NCI-H524 (cell line): ENCODE measurements around the gene HAPLN1.
A peak's percentile ranks its signal among the peaks of the same experiment; 100 is the strongest.

Source experiments
- DNase-seq, 2 experiments: peaks; one replicate each; lab custom pipeline; 2025; lab: John Stamatoyannopoulos, UW

The HAPLN1 gene

DNA sequence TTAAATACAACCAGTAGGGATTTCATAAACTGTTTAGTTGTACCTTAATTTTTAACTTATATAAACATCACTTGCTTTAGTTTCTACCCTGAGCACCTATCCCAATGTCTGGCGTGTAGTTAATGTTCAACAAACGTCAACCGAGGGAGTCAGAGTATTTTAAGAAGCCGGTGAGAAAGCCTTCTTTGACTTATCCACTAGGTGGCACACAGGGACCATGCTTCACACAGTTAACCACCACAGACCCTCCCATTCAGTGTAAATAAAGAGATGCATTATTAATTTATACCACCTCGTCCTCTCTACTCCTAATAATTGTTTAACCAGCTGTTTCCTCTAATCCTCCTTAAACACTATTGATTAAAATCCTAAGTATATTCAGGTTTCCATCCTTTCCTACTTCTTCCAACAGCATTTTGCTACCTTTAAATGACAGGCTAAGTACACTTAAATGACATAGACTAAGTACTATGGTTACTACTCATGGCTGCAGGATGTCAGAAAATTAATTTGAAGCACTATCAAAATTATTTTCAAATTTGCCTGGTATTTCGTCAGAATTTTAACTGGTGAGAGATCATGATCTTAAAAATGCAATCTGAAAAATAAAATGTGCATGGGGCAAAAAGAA lies 2.3 kb downstream of the HAPLN1 start:
- DNase-seq: peak; percentile 74 to 87

DNA sequence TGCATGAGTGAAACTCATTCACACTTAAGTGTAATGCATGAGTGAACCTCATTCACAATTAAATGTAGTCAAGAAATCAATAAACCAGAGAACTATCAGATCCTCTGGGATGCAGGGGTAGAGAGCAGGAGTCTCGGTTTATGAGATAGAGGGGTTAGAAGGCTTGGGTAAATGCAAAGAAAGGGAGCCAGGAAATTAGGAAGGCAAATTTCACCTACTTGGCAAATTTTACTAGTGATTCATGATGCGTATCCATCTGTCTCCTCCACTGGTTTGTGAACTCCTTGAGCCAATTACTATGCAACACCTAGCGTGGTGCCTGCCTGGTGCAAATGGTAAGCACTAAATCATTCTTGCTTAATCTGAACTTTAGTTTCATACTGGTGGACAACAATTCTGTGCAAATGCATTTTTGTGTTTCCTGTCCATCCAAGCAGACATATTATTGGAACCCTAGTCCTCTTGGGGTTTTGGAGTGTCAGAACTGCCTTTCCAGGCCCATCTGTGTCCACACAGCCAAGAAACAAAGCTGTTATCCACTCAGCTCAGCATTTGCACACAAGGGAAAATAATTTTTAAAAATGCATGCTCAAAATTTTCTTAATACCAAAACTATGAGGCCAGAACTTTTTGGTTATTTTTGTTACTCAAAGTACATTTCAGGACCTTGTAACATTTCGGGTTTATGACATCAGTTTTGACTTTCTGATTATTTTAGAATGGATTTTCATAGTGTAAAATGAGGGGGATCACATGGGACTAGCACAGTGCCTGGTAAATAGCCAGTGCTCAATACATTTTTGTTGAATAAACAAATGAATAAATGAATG lies 5.2 kb downstream of the HAPLN1 start:
- peak in 1 of 2 experiments; percentile 39 for DNase-seq

DNA sequence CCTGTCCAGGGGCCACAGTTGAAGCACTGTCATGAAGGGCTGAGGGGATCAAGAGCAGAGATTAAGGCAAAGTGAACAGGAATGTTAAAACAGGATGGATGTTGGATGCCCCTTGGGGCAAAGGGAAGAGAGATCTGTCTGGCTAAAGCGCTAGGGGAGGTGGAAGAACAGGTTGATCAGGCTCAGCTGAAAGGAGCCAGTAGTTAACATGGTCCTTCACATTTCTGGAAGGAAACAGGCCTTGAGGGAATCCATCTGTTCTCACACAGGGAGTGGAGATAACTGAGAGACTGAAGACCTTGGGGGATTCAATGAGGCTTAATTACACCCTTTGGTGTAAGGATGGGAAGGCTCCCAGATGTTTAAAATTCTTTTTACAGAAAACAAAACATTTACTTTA lies 5.8 kb downstream of the HAPLN1 start:
- DNase-seq: peak in 1 of 2 experiments; percentile 26

DNA sequence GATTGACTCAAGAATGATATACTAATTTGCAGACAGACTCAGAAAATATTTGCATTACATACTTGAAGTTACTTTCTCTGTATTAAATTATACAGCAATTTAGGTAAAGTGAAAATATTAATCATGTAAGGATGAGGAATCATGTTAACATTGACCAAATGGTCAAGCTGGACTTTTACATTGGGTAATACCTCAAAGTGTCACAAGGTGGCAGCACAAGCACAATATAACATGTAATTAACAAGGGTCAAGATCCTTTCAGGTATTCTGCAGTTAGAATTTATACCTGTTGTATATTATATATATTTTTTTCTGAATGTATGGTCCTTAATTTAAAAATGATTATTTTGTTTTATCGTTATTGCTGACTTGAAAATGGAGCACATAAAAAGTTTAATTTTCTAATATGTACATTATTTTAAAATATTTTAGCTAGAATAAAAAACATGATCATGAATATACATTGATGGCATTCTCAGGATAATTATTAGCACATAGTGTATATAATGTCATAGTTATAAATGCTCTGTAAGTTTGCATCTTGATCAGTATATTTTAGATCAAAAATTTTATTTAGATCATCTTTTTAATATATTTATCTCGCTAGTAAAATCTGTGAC lies 8.6 kb downstream of the HAPLN1 start:
- DNase-seq: peak in 1 of 2 experiments; percentile 25

DNA sequence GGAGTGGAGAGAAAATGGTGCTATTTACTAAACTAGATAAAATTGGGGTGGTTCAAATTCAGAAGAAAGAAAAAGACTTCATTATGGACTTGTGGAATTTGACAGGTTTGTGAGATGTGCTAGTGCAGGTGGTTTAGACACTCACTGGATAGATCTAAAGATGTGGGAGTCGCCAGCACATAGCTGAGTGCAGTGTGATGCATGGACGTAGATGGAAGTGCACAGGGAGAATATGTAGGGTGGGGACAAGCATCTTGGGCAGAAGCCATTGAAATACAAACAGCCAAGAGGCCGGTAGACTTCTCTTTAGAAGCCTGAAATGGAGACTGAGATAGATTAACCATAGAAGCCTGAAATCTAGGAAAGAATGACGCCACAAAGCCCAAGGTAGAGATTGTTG lies 10.7 kb downstream of the HAPLN1 start:
- DNase-seq: no peak

DNA sequence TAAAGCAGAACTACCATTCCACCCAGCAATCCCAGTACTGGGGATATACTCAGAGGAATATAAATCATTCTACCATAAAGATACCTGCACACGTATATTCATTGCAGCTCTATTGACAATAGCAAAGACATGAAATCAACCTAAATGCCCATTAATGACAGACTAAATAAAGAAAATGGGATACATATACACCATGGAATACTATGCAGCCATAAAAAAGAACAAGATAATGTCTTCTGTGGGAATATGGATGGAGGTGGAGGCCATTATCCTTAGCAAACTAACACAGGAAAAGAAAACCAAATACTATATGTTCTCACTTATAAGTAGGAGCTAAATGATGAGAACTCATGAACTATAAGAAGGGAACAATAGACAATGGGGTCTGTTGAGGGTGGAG lies 12.5 kb downstream of the HAPLN1 start:
- no peak for DNase-seq

DNA sequence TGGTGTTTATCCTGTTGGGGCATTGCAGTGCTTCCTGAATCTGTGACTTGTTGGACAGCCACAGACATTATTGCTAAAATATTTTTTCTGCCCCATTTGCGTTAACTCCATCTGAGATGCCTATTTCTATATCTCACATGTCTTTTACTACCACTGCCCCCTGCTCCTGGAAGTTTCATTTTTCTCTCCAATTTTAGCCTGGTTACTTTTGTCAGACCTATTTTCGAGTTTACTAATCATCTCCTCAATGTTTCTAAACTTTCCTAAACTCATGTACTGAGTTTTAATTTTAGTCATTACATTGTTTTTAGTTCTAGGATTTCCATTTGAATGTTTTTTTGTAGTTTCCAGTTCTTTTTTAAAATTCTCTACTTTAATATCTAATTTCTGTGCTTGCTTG lies 17.6 kb downstream of the HAPLN1 start:
- no peak for DNase-seq

DNA sequence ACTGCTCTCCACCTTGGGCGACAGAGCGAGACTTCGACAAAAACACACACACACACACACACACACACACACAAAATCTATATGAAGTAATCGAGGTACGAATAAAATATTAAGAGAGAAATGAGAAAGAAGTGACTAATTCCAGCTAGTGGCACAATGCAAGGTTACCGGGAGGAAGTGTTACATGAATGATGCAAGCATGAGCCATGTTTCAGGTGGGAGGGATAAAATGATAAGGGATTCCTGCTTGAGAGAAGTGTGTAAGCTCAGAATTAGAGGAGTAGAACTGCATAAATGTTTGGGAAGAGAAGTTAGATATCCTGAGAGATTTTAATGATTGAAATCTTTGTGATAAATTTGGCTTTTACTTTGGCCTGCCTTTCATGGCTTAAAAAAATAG lies 18.8 kb downstream of the HAPLN1 start:
- DNase-seq: no peak

DNA sequence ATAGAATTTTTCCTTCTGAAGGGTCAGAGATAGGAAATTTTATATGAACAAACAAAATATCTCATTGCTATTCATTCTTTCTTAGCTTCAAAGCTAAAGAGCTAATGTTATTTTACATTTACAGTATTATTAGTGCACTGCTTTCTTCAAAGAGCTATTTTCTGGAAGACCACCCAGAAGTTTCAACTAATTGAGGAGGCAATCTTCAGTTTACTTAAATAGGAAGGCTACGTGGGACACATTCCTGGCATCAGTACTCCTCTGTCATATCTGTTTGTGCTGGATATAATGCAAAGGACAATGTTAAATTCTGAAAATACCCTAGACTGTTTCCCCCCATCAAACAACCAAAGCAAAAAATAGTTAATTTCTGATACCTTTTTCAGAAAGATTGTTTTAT lies 30.8 kb downstream of the HAPLN1 start:
- DNase-seq: no peak

DNA sequence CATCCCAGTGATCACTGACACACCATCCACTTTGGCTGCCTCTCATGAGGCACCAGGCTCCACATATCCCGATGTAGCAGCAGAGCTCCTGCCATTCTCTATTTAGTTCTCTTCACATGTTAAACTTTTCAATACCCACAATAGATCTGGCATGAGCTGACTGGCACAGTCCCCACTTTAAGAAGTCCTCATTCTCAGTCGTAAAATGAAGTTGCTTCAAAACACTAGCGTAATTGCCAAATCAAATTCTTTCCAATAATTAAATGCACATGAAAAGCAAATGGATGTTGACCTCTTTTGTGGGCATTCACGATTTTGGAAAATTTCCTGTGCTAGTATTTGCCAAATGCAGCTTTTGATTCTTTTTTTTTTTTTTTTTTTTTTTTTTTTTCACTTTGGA lies 32.4 kb downstream of the HAPLN1 start:
- no peak for DNase-seq

DNA sequence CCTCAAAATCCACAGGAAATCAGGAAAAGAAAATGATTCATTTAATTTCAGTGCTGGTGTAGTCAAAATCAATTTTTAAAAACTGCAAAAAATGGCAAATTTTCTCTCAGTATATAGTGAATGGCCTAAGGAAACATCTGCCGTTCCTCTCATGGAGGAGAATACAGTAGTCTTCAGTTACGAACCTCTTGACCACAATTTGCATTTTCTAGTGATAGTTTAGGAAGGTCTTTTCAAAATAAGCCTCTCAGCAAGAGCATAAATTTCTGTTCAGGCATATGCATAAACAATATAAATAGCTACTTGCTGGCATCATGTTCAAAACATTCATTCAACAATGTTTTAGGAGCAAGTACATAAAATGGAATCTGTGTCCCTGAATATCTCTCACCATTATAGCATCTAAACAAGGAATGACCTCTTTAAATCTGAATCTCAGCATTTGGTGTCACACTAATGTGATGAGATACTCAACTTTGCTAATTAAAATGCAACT lies 33.5 kb downstream of the HAPLN1 start:
- DNase-seq: no peak

DNA sequence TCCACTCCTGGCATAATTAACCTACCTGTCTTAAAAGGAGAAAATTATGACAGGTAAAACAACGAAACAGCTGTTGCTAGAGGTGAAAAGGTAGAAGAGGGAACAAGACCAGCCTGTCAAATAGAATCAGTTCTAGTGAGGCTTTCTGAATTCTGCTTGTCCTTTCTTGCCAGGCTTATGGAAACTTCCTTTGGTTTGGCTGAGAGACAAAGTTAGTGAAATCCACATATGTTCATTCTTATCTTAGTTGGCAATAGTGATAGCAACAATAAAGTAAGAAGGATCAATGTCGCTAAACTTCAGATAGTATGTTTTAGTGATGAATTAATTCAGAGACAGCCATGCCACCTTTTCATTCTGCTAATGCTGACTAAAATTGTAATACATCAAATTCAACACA lies 34.4 kb downstream of the HAPLN1 start:
- no peak for DNase-seq

DNA sequence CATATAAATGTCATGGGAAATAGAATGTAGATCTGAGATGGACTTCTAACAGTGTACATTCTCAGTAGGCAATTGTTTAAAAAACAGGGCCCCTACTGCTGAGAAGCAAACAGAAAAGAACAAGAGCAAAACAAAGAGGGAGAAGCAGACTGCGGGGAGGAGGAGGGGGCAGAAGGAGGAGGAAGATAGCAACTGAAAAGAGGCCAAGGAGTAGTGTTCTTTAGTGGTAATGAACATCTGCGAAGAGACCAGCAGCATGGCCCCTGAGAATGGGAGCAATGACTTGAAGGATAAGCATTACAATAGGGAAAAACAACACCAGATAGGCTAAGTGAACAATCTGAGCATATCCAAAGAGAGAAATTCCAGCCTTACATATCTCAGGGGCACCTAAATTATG lies 36.8 kb downstream of the HAPLN1 start:
- no peak for DNase-seq

DNA sequence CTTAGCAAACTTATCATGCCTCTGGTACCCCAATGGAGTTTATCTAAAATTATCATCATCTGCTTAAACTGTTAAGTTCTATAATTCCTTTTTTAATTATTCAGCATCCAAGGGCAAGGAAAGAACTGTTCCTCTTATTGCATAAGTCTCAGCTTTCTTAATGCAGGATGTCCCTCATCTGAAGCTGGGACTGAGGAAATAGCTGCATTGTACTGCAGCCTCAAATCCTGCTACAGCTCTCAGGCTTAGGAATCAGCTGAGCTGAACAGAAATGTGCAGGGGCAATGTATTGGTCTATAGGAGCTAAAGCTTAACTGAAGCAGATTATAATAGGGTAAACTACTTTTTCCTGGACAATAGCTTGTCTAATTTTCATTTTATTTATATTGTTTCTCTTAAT lies 48.0 kb downstream of the HAPLN1 start:
- DNase-seq: no peak

DNA sequence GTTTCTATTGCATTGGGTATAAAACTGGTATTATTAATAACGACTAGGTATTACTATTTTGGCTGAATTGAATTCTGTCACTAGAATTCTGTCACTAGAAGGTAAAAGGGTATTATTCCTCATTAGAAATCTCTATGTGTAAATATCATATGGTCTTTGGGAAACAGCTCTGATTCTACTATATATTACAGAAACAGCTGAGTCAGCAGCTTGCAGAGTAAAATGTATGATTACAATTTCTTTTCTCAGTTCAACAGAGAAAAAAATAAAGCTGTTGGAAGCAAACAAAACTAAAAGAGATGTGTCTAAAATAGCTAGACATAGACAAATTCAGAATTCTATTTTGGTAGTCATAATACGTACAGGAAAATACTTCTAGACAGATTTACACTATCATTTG lies 48.5 kb downstream of the HAPLN1 start:
- no peak for DNase-seq

DNA sequence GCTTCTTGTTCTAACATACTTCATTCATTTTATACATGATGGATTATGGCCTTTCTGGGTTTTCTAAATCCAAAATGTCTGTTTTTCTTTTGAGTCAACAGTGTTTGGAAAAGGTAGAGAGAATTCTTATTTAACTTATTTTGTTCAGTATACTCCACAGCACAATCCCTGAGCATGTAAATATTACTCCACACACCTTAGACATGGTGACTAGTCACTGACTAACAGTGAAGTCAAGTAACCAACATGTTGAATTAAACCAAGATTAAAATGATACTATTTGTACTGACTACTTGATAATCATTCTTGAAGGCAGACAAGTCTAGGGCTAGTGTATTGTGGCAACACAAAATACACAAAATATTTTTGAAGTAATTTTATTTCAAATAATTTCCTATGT lies 55.0 kb downstream of the HAPLN1 start:
- no peak for DNase-seq

DNA sequence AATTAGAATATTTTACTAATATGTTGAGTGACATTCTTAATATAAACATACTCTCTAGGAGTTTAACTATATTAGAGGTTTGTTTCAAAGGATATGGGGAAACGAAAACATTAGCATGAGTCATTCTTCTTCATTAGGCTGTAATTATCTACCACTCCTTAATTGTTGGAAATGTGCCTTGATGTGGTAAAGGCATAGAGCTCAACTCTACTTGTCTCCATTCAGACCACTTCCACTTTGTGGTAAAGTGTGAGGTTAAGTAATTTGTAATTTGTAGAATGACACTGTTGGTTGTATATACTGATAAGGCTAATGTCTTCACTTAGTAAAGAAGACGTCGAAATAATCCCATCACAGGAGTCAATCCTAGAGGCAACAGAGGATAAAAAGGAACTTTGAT lies 58.1 kb downstream of the HAPLN1 start:
- DNase-seq: no peak

DNA sequence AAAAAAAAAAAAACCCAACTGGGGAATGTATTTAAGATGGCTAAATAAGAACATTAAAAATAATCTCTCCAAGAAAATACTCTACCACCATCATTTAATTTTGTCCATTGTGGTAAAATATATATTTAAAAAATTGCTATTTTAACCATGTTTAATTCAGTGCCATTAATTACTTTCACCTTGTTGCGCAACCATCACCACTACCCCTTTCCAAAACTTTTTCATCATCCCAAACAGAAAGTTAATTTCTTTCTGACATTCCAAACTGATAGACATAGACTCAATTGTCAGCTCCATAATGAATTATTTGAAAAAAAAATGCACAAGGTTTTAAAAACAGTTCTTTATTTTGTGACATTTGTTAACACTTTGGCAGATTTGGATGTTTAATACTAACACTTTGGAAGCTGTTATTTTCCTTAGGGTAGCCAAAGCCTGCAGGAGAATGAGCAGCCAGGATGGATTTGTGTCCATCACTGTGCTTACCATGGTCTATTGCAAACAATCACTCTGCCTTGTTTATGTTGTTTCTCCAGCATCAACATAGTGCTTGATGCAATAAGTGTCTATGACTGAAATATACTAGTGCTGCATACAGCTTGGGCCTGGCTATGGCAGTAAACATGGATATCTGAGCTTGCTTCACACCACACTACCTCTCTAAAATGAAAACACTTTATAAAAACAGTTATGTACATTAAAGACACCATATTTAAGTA lies 62.7 kb downstream of the HAPLN1 start:
- DNase-seq: no peak

DNA sequence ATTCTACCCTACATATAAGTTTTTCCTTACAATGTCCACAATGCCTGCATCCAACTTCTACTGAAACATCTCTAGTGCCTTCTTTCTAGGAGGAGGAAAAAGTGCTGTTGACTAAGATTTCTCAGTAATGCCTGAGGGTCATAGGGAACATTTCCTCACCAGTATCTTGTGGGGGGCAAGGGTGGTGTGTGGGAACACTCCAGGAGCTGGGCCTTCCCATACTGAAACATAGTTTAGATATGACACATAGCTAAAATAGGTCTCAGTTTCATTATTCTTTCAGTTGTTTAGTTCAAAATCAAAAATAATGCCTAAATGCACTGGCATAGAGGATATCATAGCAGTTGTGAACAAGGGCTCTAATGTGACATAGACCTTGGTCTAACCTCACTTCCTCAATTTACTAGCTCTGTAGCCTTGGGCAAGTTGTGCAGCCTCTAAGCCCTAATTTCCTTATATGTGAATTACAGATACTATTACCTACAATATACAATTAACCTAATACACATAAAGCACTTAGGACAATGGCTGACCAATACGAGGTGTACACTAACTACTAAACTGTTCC lies 66.1 kb downstream of the HAPLN1 start:
- DNase-seq: no peak

DNA sequence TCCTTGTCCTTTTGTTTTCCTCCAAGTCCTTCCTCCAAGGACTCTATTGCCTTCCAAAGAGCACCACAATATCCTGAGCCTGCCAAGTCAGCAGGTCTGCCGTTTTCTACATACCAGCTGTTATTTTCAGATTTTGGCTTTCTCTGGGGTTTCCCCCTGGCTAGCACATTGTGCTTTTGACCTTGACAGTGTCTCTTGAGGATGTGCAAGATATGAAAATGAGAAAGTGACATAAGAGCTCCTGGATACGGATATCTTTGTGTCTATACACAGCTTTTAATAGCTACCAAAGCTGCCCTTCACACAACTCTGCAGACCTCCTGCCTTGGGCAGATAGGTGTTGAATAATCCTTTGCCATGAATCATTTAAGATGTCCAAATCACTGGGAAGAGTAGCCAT lies 67.0 kb downstream of the HAPLN1 start:
- DNase-seq: no peak

DNA sequence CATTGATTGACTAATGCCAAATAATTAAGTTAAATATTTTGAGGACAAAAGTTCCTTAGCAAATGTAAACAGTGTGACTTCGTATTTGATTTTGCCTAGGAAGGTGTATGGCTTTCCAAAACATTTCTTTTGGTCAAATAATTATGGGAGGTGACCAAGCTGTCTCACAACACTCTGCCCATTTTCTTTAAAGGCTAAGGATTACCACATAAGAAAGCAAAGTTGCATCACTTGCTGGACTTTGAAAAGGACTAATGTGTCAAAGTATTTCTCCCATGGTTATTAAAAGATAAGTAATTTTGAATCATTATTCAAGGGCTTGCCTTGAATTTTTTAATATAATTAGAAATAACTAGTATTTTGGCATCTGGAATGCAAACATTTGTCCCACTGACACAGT lies 74.7 kb downstream of the HAPLN1 start:
- no peak for DNase-seq

DNA sequence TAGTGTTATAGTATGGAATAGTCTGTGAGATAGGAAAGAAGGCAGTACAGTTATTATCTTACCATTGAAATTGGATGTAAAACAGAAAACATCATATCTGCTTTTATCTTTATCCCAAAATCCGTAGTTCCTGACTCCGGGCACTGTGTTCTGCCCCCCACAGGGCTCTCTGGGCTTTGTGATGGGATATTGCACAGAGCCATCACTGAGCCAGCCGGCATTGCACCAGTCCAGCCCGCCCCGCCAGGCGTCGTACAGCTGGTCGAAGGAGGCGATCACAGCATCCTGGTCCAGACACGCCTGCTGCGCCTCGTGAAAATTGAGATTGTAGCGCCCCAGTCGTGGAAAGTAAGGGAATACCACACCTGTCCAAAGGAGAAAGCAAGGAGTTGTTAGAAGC lies 76.4 kb downstream of the HAPLN1 start:
- no peak for DNase-seq
